HepG2 (cell line): ENCODE measurements around the gene FAM234A. TPM values are rescaled to one million over a fixed set of nuclear protein-coding genes. Genes with fewer than 3 reads are reported as not detected.

Experiments used
- ARHGAP35 ChIP-seq: sonication (generic); formaldehyde crosslinking; IDR thresholded peaks from 2 replicates; pipeline ENCODE4 v1.9.0; 2022; ENCODE audit warnings: mild to moderate bottlenecking, inconsistent platforms, moderate library complexity, missing genetic modification reagents, borderline replicate concordance
- BORCS8-MEF2B ChIP-seq: sonication (generic); formaldehyde crosslinking; IDR thresholded peaks from 2 replicates; pipeline ENCODE4 v1.8.0; 2022; ENCODE audit warnings: mild to moderate bottlenecking, missing genetic modification reagents
- PCBP1 ChIP-seq: fragments of 200-400 bp; formaldehyde crosslinking; IDR thresholded peaks from 2 replicates; pipeline ENCODE4 v1.6.1; 2017; ENCODE audit warnings: mild to moderate bottlenecking, low read depth, low read length, borderline replicate concordance
- PRPF4 ChIP-seq: fragments of 200-400 bp; formaldehyde crosslinking; IDR thresholded peaks from 2 replicates; pipeline ENCODE4 v1.6.1; 2016; ENCODE audit warnings: low read length, low read depth; ENCODE audit not compliant: poor library complexity, severe bottlenecking
- RORA ChIP-seq: sonication (generic); formaldehyde crosslinking; IDR thresholded peaks from 2 replicates; pipeline ENCODE4 v1.5.0; 2020; ENCODE audit warnings: mild to moderate bottlenecking, missing genetic modification reagents, moderate library complexity
- ZNF136 ChIP-seq: sonication (generic); formaldehyde crosslinking; IDR thresholded peaks from 2 replicates; pipeline ENCODE4 v1.8.1; 2022; ENCODE audit warnings: low read depth, mild to moderate bottlenecking, moderate library complexity, missing genetic modification reagents
- polyA plus RNA-seq, 8 experiments: library from polyadenylated mRNA; depleted of rRNA in 3 of 8; stranded (reverse) in 7 of 8; unstranded in 1 of 8; fragments of >200 nt; fragmentation: Illumina TruSeq in 4 of 8; extraction: Trizol in 4 of 8; gene quantifications; 2 replicates each; pipeline versions ENCODE4 v1.2.1 to v1.2.3, GENCODE V29; 2011 to 2016; ENCODE audit warnings: low read depth in 4 of 8, missing spikeins in 1 of 8, mixed read lengths in 1 of 8; ENCODE audit not compliant: insufficient read depth in 1 of 8
- total RNA-seq, 5 experiments: library from RNA; depleted of rRNA; stranded (reverse); fragments of >200 nt; fragmentation: Illumina TruSeq; extraction: Trizol; gene quantifications; 2 replicates each; pipeline ENCODE4 v1.2.3, GENCODE V29; 2016; ENCODE audit warnings: low read depth in 1 of 5
- TF ChIP-seq, protein P1 (sequence below): sonication (generic); formaldehyde crosslinking; IDR thresholded peaks from 2 replicates; pipeline ENCODE4 v1.8.1; 2023; ENCODE audit warnings: missing genetic modification reagents, inconsistent platforms, borderline replicate concordance
- TF ChIP-seq, protein P2 (sequence below): sonication (generic); formaldehyde crosslinking; IDR thresholded peaks from 2 replicates; pipeline ENCODE4 v1.4.0; 2020; ENCODE audit warnings: mild to moderate bottlenecking, missing genetic modification reagents
- TF ChIP-seq, protein P3 (sequence below): sonication (generic); formaldehyde crosslinking; IDR thresholded peaks from 2 replicates; pipeline ENCODE4 v1.4.0; 2020; ENCODE audit warnings: missing genetic modification reagents, borderline replicate concordance
- TF ChIP-seq, protein P4 (sequence below): sonication (generic); formaldehyde crosslinking; IDR thresholded peaks from 2 replicates; pipeline ENCODE4 v1.9.0; 2021; ENCODE audit warnings: missing genetic modification reagents, mild to moderate bottlenecking, borderline replicate concordance
- TF ChIP-seq, protein P5 (sequence below): sonication (generic); formaldehyde crosslinking; IDR thresholded peaks from 2 replicates; pipeline ENCODE4 v1.8.1; 2023; ENCODE audit warnings: mild to moderate bottlenecking, missing genetic modification reagents

Gene FAM234A
- total and polyA plus RNA-seq, 2 of the 13 experiments (the other 11 are each of a cell fraction or from before 2014, with no cell fraction given), result 29.2 to 34.4 TPM

DNA sequence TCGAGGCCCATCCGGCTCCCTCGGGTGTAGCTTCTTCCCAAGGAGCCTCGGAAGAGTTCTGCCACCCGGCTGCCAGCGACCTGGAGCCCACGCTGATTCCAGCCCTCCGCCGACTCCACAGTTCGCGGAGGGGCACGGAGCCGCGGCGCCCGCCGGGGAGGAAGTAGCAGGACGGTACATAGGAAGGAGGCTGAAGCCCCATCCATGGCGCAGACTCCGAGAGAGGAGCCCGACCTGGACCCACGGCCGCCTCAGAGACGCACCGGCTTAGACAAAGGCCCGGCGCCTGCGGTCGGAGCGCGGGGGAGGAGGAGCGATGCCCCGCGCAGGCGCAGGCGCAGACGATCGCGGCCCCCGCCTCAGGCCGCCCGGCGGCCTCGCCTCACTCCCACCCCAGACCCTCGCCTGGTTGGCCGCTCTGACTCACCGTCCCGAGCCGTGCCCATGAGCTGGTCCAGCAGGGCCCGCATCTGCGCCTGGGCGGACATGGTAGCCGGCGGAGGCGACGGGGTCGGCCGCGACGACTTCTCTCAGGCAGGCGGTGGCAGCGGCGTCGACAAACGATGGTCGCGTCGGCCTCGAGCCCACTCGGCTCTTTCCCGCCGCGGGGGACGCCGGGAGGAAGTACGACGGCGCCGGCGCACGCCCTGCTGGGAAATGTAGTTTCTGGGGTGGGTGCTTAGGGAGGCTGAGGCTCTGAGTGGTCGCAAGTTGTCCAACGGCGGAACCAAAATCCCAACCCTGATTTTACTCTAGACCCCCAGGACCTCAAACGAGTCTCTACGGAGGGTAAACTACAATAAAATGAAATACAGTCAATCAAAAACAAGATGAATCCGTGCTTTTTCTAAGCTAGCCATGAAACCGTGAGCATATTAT is 5.5 kb upstream of the FAM234A start, which contains the start of gene LUC7L (continued):
- TF ChIP-seq, protein P1, sequence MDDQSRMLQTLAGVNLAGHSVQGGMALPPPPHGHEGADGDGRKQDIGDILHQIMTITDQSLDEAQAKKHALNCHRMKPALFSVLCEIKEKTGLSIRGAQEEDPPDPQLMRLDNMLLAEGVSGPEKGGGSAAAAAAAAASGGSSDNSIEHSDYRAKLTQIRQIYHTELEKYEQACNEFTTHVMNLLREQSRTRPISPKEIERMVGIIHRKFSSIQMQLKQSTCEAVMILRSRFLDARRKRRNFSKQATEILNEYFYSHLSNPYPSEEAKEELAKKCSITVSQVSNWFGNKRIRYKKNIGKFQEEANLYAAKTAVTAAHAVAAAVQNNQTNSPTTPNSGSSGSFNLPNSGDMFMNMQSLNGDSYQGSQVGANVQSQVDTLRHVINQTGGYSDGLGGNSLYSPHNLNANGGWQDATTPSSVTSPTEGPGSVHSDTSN, result peak; percentile 37; the same call in 1 of the 2 replicates
- TF ChIP-seq ARHGAP35 (CRISPR knock-in tag), result peak; percentile 98
- 0 out of 2 replicates have a peak, but pooled peaks have one; percentile 38 for TF ChIP-seq PCBP1
- TF ChIP-seq, protein P2, sequence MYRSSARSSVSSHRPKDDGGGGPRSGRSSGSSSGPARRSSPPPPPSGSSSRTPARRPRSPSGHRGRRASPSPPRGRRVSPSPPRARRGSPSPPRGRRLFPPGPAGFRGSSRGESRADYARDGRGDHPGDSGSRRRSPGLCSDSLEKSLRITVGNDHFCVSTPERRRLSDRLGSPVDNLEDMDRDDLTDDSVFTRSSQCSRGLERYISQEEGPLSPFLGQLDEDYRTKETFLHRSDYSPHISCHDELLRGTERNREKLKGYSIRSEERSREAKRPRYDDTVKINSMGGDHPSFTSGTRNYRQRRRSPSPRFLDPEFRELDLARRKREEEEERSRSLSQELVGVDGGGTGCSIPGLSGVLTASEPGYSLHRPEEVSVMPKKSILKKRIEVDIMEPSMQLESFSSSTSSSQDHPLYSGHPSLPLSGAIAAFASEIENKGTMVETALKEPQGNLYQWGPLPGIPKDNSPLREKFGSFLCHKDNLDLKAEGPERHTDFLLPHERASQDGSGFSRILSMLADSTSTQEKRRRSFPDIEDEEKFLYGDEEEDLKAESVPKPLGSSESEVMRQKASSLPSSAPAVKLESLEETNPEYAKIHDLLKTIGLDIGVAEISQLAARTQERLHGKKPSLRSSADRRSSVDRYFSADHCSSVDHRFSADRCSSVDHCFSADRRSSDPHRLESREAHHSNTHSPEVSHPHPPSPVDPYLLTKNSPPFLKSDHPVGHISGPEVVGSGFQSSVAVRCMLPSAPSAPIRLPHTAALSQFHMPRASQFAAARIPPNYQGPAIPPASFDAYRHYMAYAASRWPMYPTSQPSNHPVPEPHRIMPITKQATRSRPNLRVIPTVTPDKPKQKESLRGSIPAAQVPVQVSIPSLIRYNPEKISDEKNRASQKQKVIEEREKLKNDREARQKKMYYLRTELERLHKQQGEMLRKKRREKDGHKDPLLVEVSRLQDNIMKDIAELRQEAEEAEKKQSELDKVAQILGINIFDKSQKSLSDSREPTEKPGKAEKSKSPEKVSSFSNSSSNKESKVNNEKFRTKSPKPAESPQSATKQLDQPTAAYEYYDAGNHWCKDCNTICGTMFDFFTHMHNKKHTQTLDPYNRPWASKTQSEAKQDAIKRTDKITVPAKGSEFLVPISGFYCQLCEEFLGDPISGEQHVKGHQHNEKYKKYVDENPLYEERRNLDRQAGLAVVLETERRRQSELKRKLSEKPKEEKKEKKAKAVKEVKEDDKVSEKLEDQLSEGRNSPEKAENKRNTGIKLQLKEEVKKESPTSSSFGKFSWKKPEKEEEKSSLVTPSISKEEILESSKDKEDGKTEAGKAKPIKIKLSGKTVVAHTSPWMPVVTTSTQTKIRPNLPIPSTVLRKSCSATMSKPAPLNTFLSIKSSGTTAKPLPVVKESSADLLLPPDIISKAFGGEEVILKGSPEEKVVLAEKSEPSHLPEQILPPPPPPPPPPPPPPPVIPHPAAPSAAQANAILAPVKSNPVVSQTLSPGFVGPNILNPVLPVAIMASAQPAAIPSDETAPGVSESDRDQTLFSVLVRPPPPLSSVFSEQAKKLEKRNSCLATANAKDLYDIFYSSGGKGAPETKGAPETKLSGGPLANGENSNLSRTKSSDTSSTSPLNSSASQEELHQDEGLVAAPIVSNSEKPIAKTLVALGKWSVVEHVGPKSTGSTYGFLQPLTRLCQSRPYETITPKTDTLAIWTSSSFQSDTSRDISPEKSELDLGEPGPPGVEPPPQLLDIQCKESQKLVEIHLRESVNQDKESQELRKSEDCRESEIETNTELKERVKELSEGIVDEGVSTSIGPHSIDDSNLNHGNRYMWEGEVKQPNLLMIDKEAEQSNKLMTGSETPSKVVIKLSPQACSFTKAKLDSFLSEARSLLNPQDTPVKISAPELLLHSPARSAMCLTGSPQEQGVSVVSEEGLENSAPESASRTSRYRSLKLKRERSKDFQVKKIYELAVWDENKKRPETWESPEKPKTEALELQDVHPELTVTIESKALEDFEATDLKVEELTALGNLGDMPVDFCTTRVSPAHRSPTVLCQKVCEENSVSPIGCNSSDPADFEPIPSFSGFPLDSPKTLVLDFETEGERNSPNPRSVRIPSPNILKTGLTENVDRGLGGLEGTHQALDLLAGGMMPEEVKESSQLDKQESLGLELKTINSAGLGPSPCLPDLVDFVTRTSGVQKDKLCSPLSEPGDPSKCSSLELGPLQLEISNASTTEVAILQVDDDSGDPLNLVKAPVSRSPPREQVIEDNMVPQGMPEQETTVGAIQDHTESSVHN (CRISPR knock-in tag), result no peak; the same call in 1 of the 2 replicates
- TF ChIP-seq, protein P3, sequence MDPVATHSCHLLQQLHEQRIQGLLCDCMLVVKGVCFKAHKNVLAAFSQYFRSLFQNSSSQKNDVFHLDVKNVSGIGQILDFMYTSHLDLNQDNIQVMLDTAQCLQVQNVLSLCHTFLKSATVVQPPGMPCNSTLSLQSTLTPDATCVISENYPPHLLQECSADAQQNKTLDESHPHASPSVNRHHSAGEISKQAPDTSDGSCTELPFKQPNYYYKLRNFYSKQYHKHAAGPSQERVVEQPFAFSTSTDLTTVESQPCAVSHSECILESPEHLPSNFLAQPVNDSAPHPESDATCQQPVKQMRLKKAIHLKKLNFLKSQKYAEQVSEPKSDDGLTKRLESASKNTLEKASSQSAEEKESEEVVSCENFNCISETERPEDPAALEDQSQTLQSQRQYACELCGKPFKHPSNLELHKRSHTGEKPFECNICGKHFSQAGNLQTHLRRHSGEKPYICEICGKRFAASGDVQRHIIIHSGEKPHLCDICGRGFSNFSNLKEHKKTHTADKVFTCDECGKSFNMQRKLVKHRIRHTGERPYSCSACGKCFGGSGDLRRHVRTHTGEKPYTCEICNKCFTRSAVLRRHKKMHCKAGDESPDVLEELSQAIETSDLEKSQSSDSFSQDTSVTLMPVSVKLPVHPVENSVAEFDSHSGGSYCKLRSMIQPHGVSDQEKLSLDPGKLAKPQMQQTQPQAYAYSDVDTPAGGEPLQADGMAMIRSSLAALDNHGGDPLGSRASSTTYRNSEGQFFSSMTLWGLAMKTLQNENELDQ (CRISPR knock-in tag), result no peak
- TF ChIP-seq RORA (CRISPR knock-in tag), result no peak
- TF ChIP-seq, protein P4, sequence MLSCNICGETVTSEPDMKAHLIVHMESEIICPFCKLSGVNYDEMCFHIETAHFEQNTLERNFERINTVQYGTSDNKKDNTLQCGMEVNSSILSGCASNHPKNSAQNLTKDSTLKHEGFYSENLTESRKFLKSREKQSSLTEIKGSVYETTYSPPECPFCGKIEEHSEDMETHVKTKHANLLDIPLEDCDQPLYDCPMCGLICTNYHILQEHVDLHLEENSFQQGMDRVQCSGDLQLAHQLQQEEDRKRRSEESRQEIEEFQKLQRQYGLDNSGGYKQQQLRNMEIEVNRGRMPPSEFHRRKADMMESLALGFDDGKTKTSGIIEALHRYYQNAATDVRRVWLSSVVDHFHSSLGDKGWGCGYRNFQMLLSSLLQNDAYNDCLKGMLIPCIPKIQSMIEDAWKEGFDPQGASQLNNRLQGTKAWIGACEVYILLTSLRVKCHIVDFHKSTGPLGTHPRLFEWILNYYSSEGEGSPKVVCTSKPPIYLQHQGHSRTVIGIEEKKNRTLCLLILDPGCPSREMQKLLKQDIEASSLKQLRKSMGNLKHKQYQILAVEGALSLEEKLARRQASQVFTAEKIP, result no peak
- TF ChIP-seq, protein P5, sequence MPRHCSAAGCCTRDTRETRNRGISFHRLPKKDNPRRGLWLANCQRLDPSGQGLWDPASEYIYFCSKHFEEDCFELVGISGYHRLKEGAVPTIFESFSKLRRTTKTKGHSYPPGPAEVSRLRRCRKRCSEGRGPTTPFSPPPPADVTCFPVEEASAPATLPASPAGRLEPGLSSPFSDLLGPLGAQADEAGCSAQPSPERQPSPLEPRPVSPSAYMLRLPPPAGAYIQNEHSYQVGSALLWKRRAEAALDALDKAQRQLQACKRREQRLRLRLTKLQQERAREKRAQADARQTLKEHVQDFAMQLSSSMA (CRISPR knock-in tag), result peak; percentile 90
- TF ChIP-seq PRPF4, result no peak
- TF ChIP-seq BORCS8-MEF2B (CRISPR knock-in tag), result peak; percentile 100
- peak; percentile 89; the same call in 1 of the 2 replicates for TF ChIP-seq ZNF136 (CRISPR knock-in tag)
